HUDEP-2 (cell line): ENCODE data around the gene MTHFD2.
A peak's percentile ranks its signal among the peaks of the same experiment; 100 is the strongest.
"Not testable (repeated sequence)": the region's sequence is repeated elsewhere in the genome, so short reads cannot be mapped to it uniquely, and the experiment has no call there.

Experiments used
- DNase-seq, 76 experiments: peaks; one replicate each; lab custom pipeline; 2025; ENCODE audit not compliant: unreplicated experiment in 76 of 76; lab: John Stamatoyannopoulos, UW

MTHFD2 gene

GRCh38 chr2:74226648-74227213 lies 28.3 kb downstream of the MTHFD2 start:
- no peak for DNase-seq

GRCh38 chr2:74227646-74228045 lies 29.2 kb downstream of the MTHFD2 start:
- DNase-seq = no peak

- no peak for DNase-seq
Measured at GRCh38 chr2:74228772-74229171, 30.4 kb downstream of the MTHFD2 start.

- DNase-seq = not testable (repeated sequence)
Measured at GRCh38 chr2:74229865-74230264, 31.4 kb downstream of the MTHFD2 start.

- DNase-seq = no peak
Measured at GRCh38 chr2:74232426-74232825, 34.0 kb downstream of the MTHFD2 start.

GRCh38 chr2:74233648-74234047 lies 35.2 kb downstream of the MTHFD2 start:
- no peak for DNase-seq

- DNase-seq = no peak
Measured at GRCh38 chr2:74235041-74235440, 36.6 kb downstream of the MTHFD2 start.

GRCh38 chr2:74238879-74239278 lies 40.5 kb downstream of the MTHFD2 start:
- no peak for DNase-seq

GRCh38 chr2:74239346-74239745 lies 40.9 kb downstream of the MTHFD2 start:
- DNase-seq = no peak

GRCh38 chr2:74242354-74243071 lies 44.1 kb downstream of the MTHFD2 start:
- peak in 8 of 76 experiments; percentile 13 to 47 (median 25) for DNase-seq

GRCh38 chr2:74244286-74244685 lies 45.9 kb downstream of the MTHFD2 start:
- no peak for DNase-seq

- peak in 1 of 76 experiments; percentile 19 for DNase-seq
Measured at GRCh38 chr2:74246496-74247195, 48.2 kb downstream of the MTHFD2 start.

- no peak for DNase-seq
Measured at GRCh38 chr2:74249406-74250122, 51.1 kb downstream of the MTHFD2 start.

GRCh38 chr2:74250189-74250631 lies 51.8 kb downstream of the MTHFD2 start:
- peak in 19 of 76 experiments; percentile 2 to 33 (median 12) for DNase-seq

- DNase-seq = no peak
Measured at GRCh38 chr2:74252036-74252435, 53.6 kb downstream of the MTHFD2 start.

- no peak for DNase-seq
Measured at GRCh38 chr2:74252862-74253261, 54.4 kb downstream of the MTHFD2 start.

- no peak for DNase-seq
Measured at GRCh38 chr2:74253306-74253970, 55.0 kb downstream of the MTHFD2 start.

GRCh38 chr2:74253971-74254310 lies 55.5 kb downstream of the MTHFD2 start:
- DNase-seq = no peak

- DNase-seq = no peak
Measured at GRCh38 chr2:74255660-74256213, 57.3 kb downstream of the MTHFD2 start.

- DNase-seq = no peak
Measured at GRCh38 chr2:74259191-74259590, 60.8 kb downstream of the MTHFD2 start.
